Stimulated activated CD4-positive, alpha-beta T cell treated with anti-CD3 and anti-CD28 coated beads, TNF-alpha, amount 100 ng/mL, for 24 hours (primary cell): ENCODE measurements around the gene TSHB.
"Not testable (repeated sequence)": the region's sequence is repeated elsewhere in the genome, so short reads cannot be mapped to it uniquely, and the experiment has no call there.

Experiments used
- DNase-seq, 3 experiments: peaks; one replicate each; pipeline ENCODE4 v3.0.0-alpha.2; 2020; ENCODE audit warnings: low read depth in 3 of 3

Gene TSHB

DNA sequence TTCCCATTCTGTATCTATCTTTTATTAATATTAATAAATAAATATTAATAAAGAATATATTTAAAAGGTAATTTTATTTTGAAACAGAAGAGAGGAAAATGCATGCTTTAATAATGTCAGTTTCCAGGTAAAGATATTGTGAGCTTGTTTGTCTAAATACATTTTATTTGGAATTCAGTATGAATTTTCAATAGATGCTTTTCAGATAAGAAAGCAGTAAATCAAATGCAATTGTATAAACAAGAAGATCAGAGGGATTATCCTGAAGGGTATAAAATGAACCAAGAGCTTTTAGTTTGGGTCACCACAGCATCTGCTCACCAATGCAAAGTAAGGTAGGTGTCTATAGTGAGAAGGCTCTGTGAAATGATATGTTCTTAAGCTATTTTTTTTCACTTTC is at the start of gene TSHB:
Gene TSHB, plus strand, starts transcription at position 301 of the 400 bp plus-strand sequence. CDS start 3,537 bp downstream, outside the sequence.
- no peak for DNase-seq

DNA sequence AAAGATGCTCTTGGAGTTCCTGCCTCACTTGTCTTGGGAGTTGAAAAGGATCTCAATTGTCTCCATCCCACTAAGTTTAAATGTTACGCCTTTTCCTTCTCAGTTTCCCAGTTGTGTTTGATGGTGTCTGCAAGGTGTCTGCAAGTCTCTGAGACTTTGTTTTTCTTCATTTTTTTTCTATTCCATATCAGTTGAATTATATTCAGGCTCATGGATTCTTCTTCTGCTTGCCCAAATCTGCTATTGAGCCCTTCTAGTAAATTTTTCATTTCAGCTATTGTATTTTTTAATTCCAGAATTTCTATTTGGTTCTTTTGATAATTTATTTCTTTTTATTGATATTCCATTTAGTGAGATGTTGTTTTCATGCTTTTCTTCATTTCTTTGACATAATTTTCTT is 47.4 kb upstream of the TSHB start:
- no peak for DNase-seq

DNA sequence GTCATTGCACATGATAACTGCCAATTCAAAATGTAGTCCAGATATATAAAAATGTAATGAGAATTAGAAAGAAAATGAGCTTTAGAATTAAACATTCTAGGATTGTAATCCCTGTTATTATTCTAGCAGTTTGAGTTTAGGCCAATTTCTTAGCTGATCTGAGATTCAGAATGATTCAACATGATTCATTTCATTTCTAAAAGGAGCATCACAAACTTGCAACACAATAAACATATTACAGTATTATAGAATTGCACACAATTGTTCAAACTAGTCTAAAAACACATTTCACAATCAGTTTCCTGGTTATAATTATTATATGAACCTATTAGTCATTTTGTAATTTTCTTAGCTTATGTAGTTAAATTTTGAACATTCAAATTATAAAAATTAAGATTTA is 43.3 kb upstream of the TSHB start:
- DNase-seq, result no peak

DNA sequence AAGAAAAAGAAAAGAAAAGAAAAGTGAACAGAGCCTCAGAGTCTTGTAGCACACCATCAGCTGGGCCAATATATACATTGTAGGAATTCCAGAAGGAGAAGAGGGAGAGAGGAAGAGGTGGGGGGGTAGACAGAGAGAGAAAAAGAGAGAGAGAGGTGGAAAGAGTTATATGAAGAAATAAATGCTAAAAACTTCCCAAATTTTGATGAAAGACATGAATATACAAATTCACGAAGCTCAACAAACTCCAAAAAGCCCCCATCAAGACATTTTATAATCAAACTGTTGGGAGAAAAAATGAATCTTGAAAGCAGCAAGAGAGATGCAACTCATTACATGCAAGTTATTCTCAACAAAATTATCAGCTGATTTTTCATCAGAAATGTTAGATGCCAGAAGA is 41.5 kb upstream of the TSHB start:
- DNase-seq, result no peak

DNA sequence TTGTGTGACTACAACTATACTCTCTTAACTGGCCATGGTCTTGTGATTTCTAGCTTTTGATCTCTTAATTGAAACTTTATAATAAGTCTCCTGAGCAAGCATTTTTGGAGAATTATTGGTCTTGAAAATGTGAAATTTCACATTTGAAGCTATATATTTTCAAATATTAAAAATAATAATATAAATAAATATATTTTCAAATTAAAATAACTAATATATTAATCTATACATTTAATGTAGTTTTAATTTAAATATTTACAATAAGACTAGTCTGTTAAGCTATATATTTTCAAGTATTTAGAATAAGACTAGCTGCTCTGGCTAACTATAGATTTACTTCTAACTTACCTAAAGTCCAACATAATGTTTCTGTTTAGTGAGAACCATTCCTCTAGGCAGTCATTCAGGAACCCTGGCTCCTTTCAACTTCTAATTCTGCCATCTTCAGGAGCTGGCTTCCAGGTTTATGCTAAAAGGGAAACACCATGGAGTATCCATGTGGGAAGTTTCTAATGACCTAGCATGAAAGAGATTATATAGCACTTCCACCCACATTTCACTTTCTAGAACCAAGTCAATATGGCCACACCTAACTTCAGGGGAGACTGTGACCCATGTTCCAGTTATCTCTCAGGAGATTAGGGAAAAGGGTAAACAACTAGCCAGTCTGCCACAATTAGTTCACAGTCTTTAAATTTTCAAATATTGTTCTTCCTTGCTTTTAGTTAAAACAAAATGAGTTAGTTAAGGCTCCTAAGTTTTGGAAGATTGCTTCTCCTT is 31.9 kb upstream of the TSHB start:
- no peak for DNase-seq

DNA sequence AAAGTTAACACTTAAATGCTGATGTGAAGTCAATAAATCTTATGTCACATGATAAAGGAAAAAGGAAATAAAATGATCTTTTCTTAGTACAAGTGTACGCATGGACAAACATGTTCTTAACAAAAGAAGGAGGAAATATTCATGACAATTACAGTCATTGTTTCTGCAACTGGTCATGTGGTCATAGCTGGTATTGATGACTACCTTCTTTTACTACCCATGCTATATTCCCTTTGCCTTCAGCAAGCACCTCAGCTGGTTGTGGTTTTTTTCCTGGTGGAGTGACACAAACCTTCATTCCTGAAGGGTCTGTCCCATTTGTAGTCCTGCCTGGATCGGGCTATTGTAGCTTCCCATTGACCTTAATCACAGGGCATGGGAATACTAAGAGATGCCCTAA is 23.4 kb upstream of the TSHB start:
- no peak for DNase-seq

GRCh38 chr1:115012006-115012405 is 17.6 kb upstream of the TSHB start:
- no peak for DNase-seq

- DNase-seq, result no peak
Observed at GRCh38 chr1:115012434-115012833, 17.2 kb upstream of the TSHB start.

DNA sequence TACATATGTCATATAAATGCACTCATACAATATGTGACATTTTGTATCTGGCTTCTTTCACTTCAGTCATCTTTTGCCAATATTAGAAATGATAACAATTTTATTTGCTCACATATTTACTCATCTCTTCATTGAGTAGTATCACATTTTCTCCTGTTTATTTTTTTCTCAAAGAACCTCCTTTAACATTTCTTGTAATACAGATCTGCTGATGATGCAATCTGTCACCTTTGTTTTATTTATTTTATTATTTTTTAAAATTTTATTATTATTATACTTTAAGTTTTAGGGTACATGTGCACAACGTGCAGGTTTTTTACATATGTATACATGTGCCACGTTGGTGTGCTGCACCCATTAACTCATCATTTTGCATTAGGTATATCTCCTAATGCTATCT is 15.8 kb upstream of the TSHB start:
- DNase-seq, result no peak

DNA sequence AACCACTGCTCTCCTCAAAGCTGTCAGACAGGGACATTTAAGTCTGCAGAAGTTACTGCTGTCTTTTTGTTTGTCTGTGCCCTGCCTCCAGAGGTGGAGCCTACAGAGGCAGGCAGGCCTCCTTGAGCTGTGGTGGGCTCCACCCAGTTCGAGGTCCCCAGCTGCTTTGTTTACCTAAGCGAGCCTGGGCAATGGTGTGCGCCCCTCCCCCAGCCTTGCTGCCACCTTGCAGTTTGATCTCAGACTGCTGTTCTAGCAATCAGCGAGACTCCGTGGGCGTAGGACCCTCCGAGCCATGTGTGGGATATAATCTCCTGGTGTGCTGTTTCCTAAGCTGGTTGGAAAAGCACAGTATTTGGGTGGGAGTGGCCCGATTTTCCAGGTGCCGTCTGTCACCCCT is 10.1 kb upstream of the TSHB start:
- DNase-seq, result not testable (repeated sequence)

DNA sequence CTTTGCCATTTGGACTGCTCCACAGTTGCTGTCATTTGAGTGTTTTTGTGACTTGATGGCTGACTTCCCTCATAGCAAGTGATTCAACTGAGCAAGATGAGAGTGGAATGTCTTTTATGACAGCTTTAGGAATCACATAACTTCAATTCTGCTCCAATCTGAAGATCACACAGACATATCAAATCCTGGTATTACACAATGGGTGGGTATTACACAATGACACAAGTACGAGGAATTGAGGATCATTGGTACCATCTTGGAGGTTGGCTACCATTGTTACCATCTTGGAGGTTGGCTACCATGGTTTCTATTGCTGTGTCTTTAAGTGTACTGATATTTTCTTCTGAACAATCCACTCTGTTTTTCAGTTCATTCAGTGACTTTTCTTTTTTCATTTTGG is 8.5 kb upstream of the TSHB start:
- DNase-seq, result no peak

DNA sequence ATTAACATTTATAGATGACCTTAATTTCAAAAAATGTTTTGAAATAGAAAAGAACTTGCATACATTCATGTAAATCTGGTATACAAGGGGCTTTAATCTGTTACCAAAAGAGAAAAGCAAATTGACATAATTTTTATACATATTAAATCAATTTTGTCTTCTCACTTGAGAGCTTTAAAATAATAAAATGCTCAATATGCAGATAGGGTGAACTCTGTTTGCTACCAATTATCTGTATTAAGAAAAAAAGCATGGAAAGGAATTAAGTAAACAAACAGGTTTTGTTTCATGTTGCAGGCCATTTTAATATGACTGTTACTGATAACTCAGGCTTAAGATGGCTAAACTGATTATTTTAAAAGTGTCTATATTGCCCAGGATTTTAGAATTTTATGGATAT is 6.0 kb upstream of the TSHB start:
- DNase-seq, result no peak

GRCh38 chr1:115031595-115031994 is 2.0 kb downstream of the TSHB start:
- no peak for DNase-seq

GRCh38 chr1:115035652-115036051 is 6.0 kb downstream of the TSHB start:
- no peak for DNase-seq

DNA sequence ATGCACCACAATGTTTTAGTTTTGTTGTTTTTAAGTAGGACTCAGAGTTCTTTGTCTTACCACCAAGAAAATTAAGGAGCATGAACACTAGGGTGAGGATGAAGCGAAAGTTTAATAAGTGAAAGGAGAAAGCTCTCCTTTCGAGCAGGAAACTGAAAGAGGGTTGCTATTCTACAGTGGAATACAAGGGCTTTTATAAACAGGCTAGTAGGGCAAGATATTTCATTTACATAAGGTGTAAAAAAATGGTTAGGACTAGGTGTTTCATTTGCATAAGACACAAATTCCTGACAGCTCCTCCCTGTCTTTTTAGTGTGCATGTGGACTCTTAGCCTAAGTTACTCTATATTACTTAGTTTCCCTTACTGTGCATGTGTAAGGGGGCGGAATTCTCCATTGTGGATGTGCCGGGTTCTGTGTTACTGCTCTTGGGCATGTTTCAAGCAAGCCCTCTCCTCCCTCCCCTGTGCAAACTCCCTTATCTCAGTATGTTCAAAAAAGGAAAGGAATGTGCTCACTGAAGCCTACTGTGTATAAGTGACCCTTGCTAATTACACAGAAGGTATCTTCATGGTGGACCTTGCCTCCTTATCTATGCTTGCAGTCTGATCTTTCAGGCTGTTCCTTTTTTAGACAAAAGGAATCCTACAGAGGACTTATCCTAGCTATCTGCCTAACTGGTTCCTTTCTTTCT is 7.3 kb downstream of the TSHB start:
- DNase-seq, result no peak

DNA sequence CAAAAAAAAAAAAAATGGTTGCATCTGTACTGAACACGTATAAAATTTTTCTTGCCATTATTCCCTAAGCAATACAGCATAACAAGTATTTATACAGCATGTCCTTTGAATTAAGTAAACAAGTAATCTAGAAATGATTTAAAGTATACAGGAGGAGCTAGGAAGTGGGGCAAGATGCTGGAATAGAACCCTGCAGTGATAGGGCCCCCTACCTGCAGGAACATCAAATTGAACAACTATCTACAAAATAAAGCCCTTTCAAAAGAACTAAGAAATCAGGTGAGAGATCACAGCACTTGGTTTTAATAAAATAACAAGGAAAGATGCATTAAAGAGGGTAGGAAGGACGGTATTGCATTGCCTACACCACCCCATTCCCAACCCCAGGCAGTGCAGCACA is 10.9 kb downstream of the TSHB start:
- no peak for DNase-seq

DNA sequence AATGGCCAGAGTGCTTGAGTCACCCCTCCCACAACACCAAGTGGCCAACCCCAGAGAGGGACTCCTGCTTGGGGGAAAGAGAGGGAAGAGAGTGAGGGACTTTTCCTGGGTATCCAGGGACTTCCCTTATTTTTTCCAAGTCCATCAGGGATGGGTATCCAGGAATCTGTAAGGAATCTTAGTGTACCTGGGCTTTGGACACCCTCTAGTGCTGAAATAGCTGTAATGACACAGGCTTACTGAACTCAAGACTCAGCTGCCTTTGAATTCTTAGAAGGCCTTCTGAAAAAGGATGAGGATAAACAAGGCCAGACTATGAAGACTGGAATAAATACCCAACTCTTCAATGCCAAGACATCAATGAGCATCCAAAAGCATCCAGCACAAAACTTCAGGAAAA is 12.0 kb downstream of the TSHB start:
- DNase-seq, result no peak

DNA sequence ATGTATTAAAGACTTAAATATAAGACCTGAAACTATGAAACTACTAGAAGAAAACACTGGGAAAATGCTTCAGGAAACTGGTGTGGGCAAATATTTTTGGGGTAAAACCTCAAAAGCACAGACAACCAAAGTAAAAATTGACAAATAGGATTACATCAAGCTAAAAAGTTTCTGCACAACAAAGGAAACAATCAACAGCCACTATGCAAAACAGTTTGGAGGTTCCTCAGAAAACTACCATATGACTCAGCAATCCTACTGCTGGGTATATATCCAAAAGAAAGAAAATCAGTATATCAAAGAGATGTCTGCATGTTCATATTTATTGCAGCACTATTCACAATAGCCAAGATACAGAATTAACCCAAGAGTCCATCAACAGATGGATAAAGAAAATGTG is 17.1 kb downstream of the TSHB start:
- no peak for DNase-seq

- no peak for DNase-seq
Observed at GRCh38 chr1:115051850-115052249, 22.2 kb downstream of the TSHB start.

DNA sequence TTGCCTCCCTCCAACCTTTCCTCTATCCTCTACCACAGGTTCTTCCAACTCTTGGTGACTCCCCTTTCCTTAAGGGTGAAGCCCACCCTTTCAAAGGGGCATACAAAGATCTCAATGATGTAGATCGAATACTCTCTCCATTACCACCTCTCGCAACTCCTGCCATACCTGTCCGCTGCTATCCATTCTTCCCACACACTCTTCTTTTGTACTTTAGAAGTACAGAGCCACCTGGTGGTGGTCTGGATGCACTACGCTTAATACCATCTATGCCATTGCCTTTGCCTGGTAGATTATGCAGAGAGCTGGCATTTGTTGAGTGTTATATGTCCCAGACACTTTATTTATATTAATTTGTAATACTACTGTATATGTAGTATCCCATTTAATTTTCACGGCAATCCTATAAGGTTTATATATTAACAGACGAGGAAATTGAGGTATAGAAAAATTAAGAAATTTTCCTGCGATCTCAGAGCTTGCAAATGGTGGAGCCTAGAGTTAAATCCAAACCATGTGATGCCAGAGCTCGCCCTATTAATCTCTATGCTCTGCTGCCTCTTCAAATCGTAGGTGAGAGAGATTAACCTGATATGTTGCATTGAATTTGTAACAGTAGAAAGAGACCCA is 22.9 kb downstream of the TSHB start:
- peak; percentile 33 to 45 (median 42) for DNase-seq

- no peak for DNase-seq
Observed at GRCh38 chr1:115056395-115056798, 26.8 kb downstream of the TSHB start.

- DNase-seq, result no peak
Observed at GRCh38 chr1:115057661-115058254, 28.1 kb downstream of the TSHB start.

DNA sequence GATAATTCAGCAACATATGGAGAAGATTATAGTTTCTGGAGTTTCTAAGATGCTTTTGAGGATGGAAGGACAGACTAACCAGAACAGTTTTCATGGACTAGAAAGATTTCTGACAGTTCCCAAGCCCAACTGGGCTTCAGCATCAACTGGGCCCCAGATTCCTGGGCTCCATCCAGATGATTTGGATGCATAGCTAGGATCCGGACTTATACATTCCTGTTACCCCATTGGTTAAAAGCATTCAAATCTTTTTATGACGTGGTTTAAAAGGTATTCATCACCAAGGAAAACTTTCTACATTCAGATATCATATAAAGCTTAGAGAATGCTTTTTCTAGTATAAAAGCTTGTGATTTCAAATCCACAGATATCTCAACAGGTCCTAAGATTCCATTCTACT is 29.7 kb downstream of the TSHB start:
- DNase-seq, result no peak
